ENCODE data around the gene ENTPD8. TPM values are rescaled to one million over a fixed set of nuclear protein-coding genes. Genes with fewer than 3 reads are reported as not detected.

The ENTPD8 gene
- total RNA-seq: 0.31 TPM

GRCh38 chr9:137441289-137441934 lies at the start of gene ENTPD8:
ENTPD8 (minus strand) TSS chr9:137441357; CDS start chr9:137438285, 3,072 bp downstream.
- peak; percentile 77 for DNase-seq

DNA sequence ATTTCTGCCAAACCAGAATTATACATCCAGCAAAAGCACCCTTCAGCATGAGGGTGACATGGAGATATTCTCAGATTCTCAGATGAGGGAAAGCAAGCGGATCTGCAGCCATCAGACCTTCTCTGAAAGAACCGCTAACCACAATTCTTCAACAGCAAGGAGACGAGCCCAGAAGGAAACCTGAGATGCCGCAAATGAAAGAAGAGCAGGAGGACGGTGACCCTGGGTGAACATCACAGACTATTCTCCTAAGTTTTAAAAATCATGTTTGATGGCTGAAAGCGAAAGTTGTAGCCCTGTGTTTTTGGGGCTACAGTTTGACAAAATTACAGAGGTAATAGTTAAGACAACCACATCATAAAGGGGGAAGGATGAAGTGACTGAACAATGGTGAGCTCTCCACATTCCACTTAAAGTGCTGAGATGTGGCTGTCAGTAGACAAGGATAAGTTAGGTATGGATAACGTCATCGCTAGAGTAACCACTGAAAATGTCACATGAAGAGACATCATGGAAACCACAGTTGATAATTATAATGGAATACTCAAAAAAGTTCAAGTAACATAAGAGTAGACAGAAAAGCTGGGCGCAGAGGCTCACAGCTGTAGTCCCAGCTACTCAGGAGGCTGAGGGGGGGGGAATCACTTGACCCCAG lies 49.5 kb upstream of the ENTPD8 start:
- no peak for DNase-seq

DNA sequence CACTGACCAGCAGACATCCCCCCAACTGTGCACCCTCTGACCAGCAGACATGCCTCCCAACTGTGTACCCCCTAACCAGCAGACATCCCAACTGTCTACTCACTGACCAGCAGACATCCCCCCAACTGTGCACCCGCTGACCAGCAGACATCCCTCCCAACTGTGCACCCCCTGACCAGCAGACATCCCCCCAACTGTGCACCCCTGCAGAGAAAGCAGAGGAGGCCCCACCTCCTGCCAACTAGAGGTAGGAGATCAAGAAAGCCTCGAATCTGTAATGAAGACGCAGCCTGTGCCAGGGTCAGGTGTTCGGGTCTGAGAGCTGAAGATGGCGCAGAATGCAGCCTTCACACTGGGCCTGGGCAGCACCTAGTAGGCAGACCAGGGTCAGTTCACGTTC lies 47.7 kb upstream of the ENTPD8 start:
- DNase-seq: no peak

GRCh38 chr9:137488327-137488653 lies 47.1 kb upstream of the ENTPD8 start:
- DNase-seq: peak; percentile 41

DNA sequence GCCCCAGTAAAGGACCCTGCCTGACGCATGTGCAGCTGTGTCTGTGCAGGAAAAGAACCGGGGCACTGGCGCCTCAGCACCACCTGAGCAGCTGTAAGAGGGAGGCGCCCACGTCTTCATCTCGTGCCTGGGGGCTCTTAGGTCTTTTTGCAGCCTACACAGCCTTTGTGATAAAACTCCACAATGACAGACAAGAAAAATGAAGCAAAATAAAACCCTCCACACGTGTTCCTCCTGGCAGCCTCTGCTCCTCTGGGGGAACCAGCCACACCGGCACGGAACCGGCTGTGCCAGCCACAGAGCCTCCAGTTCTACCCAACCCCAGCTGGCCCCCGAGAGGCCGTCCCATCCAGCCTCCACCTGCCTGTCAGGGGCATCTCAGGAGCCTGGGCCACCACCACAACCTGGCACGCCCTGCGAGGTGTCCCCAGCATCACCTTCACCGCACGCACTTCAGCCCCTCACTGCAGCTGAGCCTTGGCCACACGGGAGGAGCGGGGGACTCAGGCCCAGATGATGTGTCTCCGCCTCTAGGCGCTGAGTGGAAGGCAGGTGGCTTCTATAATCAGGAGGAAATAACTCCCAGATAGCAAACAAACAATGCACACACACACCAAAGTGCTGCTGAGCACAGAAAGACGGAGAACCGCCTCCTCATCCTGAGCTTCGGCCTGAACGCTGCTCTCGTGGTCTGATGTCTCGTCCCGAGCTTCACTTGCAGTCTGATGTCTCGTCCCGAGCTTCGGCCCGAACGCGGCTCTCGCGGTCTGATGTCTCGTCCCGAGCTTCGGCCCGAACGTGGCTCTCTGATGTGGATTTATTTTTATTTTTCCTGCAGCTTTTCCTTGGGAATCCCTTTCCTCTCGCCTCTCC lies 46.5 kb upstream of the ENTPD8 start:
- peak; percentile 6 for DNase-seq

GRCh38 chr9:137486545-137487453 lies 45.6 kb upstream of the ENTPD8 start:
- DNase-seq: peak; percentile 35

GRCh38 chr9:137486141-137486490 lies 45.0 kb upstream of the ENTPD8 start:
- no peak for DNase-seq

DNA sequence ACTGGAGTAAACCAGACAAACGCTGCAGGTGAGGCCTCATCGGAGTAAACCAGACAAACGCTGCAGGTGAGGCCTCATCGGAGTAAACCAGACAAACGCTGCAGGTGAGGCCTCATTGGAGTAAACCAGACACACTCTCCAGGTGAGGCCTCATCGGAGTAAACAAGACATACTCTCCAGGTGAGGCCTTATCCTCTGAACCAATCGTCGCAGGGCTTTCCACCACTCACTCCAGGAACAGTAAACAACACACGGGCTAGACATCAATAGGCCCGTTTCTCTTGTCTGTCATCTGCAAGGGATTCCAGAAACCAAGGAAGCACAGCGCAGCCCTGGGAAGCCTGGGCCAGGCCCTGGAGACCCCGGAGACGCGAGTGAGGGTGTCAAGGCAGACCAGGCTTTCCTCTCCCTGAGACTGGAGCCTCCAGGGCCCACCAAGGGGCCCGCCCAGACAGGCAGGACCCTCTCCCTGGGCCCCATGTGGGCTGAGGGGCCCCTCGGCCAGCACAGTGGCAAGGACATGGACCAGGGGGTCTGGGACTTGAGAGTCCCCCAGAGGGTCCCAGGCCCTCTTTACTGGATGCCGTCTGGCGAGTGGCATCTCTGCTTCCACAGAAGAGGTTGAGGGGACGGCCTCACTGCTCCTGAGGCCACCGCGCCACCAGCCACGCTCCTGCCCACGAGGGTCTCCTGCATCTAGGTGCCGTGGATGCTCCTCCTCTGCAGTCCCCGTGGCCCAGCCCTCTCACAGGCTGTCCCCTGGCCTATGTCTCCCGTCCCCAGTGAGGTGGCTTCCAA lies 44.4 kb upstream of the ENTPD8 start:
- no peak for DNase-seq

DNA sequence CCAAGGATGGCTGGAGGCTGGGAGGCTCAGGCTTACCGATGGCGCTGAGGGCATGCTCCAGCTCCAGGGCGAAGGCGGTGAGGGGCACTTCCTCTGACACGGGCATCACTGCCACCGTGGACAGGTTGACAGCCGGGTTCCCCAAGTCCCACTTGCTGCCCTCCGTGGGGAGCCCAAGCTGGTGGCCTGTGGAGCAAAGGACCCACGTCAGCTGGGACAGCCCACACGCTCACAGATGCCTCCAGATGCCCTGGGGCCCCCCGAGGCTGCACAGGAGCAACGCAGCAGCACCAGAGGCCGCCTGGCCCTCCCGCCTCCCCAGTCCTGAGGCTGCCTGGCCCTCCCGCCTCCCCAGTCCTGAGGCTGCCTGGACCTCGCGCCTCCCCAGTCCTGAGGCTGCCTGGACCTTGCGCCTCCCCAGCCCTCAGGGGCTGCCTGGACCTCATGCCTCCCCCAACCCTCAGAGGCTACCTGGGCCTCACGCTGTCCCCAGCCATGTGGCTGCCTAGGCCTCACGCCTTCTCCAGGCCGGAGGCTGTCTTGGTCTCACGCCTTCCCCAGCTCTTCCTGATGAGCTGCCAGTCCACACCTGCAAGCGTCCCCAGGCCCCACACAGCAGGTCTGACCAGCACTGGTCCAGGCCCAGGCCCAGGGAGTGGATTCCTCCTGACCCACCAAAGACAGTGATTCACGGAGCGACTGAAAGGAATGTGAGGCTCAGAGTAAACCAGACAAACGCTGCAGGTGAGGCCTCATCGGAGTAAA lies 43.6 kb upstream of the ENTPD8 start:
- no peak for DNase-seq

DNA sequence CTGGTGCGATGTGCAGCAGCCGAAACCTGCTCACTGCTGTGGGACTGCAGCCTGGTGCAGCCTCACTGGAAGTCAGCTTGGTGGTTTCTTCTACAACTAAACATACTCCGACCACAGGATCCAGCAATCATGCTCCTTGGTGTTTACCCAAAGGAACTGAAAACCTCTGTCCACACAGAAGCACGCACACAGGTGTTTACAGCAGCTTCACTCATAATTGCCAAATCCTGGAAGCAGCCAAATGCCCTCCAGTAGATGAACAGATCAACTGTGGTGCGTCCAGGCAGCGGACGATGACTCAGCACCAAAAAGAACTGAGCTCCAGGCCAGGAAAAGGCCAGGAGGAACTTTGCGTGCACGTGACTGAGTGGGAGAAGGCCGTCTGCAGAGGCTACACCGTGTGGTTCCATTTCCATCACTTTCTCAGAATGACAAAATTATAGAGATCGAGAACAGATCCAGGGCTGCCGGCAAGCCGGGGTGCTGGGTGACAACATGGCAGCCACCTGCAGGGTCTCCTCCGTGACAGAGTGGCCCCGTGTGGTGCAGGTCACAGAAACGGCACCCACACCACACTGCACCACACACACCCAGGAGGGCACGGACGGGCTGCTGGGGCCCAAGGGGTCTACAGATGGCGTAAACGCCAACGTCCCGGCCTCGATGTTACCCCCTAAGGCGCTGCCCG lies 41.1 kb upstream of the ENTPD8 start:
- DNase-seq: peak; percentile 16

- no peak for DNase-seq
These were observed 39.8 kb upstream of the ENTPD8 start for GRCh38 chr9:137480686-137481683.

DNA sequence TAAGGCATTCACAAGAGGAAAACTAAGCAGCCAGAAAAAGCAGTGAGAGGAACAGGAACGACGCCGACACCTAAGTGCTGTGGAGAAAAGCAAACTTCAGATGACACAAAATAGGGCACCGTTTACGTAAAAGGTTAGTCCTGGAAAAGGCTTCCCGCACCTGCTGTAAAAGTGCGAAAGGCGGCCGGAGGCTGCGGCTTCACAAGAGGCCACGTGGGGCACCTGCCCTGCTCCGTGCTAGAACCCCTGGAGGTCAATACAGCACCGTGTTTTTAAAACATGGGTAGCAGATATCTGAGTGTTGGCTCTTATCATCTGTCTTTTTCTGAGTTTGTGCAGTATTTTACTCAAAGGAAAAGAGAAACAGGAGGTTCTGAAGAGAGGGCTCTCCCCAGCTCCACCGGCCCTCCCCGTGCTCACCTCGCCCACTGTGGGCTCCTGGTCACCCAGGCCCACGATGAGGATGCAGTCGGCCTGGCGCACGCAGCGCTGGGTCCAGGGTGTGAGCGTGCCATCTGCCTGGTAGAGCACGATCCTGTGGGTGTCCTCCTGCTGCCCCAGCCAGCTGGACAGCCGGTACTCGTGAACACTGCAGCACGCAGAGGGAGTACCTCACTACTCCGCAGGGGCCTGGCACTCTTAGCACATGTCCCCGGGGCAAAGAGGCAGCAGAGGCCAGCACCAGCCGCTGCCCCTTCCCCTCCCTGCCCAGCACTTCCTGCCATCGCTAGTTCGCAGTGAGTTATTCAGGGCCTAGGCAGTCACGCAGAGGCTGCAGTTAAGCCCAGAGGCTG lies 38.9 kb upstream of the ENTPD8 start:
- no peak for DNase-seq

DNA sequence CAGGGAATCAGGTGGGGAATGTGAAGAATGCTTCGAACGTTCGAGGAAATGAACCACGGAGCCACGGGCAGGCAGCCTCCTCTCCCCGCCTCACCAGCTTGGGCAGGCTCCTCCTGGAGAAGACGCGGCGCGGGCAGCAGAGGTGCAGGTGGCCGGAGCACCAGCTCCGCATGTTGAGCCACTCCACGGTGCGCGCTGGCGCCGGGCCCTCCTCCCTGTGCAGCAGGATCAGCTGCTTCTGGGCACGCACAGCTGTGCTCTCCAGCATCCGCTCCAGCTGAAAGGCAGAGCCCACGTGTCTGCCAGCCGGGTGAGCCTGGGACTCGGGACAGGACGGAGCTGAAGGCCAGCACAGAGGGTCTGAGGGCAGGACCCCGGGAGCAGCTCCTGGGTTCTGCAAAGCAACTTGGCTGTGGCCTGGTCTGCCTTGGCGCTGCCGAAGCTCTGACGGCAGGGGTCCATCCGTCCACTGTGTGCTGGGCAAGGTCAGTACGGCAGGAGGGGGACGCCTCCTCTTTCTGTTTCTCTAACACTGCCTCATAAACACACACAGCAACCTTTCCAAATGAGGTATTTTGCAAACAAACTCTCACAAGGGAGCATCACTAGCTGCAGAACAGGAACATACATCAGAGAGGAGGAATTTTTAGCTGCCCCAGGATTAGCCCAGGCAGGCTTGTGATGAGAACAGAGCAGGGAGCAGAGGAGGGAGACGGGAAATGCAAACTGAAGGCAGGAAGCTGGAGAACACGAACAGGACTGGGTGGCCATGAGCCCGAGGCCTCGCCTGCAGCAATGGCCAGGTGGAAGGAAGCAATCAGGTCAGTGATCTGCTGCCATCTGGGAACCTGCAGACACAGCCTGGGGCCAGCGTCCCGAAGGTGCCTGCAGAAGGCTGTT lies 38.1 kb upstream of the ENTPD8 start:
- DNase-seq: peak; percentile 80

DNA sequence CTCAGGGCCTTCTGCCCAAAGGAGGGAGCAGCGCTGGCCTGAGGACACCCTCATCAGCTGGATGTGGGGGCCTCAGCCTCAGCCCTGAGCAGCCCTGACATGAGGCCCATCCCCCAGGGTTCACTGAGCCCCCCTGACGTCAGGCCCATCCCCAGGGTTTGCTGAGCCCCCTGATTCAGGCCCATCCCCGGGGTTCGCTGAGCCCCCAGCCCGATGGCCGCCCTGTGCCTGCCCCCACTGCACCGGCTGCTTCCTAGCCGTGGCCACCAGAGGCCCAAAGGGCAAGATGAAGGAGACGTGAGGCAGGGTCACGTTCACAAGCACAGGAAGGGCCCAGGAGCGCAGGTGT lies 37.4 kb upstream of the ENTPD8 start:
- DNase-seq: no peak

GRCh38 chr9:137477778-137478612 lies 36.8 kb upstream of the ENTPD8 start:
- DNase-seq: no peak

GRCh38 chr9:137476856-137477255 lies 35.7 kb upstream of the ENTPD8 start:
- DNase-seq: no peak

All from tongue (tissue), 2 donors.